ENCODE data around the gene METTL6.
"Not testable (repeated sequence)": the region's sequence is repeated elsewhere in the genome, so short reads cannot be mapped to it uniquely, and the experiment has no call there.

Gene METTL6

GRCh38 chr3:15368561-15369135 lies 58.7 kb downstream of the METTL6 start:
- DNase-seq = no peak
- Histone ChIP-seq H3K18ac (ENCODE audit: low read length) (no peak overlapping the region), H3K4me2 (ENCODE audit: low read length) (no peak overlapping the region), H3K27me3 (ENCODE audit: insufficient read depth, low read length, poor library complexity) (no peaks in the 10 kb centered on the region), H3K27ac (ENCODE audit: low read depth, low read length) (no peak overlapping the region), H3K56ac (ENCODE audit: low read length) (no peak overlapping the region), H2AK5ac (ENCODE audit: low read length) (no peak overlapping the region), H3K79me2 (ENCODE audit: control insufficient read depth, insufficient read depth, low read length) (no peaks in the 10 kb centered on the region), H2BK15ac (replicated peaks; ENCODE audit: low read depth) (no peak overlapping the region), H3K79me1 (ENCODE audit: low read length) (no peaks in the 10 kb centered on the region), H4K8ac (ENCODE audit: low read depth, low read length) (no peak overlapping the region), H3K4me3 (ENCODE audit: low read length) (no peak overlapping the region), H3K23ac (ENCODE audit: low read length) (no peak overlapping the region), H2BK120ac (ENCODE audit: low read depth, low read length) (no peak overlapping the region), H2BK5ac (ENCODE audit: low read length) (no peak overlapping the region), H4K5ac (ENCODE audit: low read length) (no peak overlapping the region), H3K4me1 (ENCODE audit: control insufficient read depth, low read depth, low read length) (no peaks in the 10 kb centered on the region), H3K4ac (ENCODE audit: low read depth, low read length) (no peak overlapping the region), H3K9ac (ENCODE audit: low read length) (no peak overlapping the region), H3K36me3 (ENCODE audit: control insufficient read depth, insufficient read depth, low read length) (no peaks in the 10 kb centered on the region)
- no CpG with 5 or more reads among the region's 6 CpGs for WGBS (ENCODE audit: extremely low coverage, insufficient coverage, low lambda C conversion rate)

GRCh38 chr3:15367059-15367458 lies 60.3 kb downstream of the METTL6 start:
- whole genome bisulfite sequencing (ENCODE audit: extremely low coverage, insufficient coverage, low lambda C conversion rate) = no CpG with 5 or more reads among the region's 1 CpG
- no peaks in the 10 kb centered on the region for H3K79me1 ChIP-seq (ENCODE audit: low read length)

GRCh38 chr3:15364078-15364477 lies 63.3 kb downstream of the METTL6 start:
- no CpG with 5 or more reads among the region's 6 CpGs for WGBS (ENCODE audit: extremely low coverage, insufficient coverage, low lambda C conversion rate)
- not testable (repeated sequence) for H3K18ac ChIP-seq (ENCODE audit: low read length); H3K4me3 ChIP-seq (ENCODE audit: low read length); H3K36me3 ChIP-seq (ENCODE audit: control insufficient read depth, insufficient read depth, low read length); H3K4me1 ChIP-seq (ENCODE audit: control insufficient read depth, low read depth, low read length); H3K27me3 ChIP-seq (ENCODE audit: insufficient read depth, low read length, poor library complexity); H3K23ac ChIP-seq (ENCODE audit: low read length); H3K4me2 ChIP-seq (ENCODE audit: low read length); H4K5ac ChIP-seq (ENCODE audit: low read length); H2BK15ac ChIP-seq (replicated peaks; ENCODE audit: low read depth); H2BK120ac ChIP-seq (ENCODE audit: low read depth, low read length); H3K79me1 ChIP-seq (ENCODE audit: low read length); H4K8ac ChIP-seq (ENCODE audit: low read depth, low read length); H2BK5ac ChIP-seq (ENCODE audit: low read length); H3K9ac ChIP-seq (ENCODE audit: low read length); H3K4ac ChIP-seq (ENCODE audit: low read depth, low read length); H3K27ac ChIP-seq (ENCODE audit: low read depth, low read length); H3K79me2 ChIP-seq (ENCODE audit: control insufficient read depth, insufficient read depth, low read length); DNase-seq; H2AK5ac ChIP-seq (ENCODE audit: low read length); H3K56ac ChIP-seq (ENCODE audit: low read length)

More at GRCh38 chr3:15367059-15367458, 60.3 kb downstream of the METTL6 start:
- Histone ChIP-seq H3K56ac (ENCODE audit: low read length) (no peak overlapping the region), H3K79me2 (ENCODE audit: control insufficient read depth, insufficient read depth, low read length) (no peaks in the 10 kb centered on the region), H3K18ac (ENCODE audit: low read length) (no peak overlapping the region), H4K5ac (ENCODE audit: low read length) (no peak overlapping the region), H3K27ac (ENCODE audit: low read depth, low read length) (no peak overlapping the region), H2AK5ac (ENCODE audit: low read length) (no peak overlapping the region), H2BK120ac (ENCODE audit: low read depth, low read length) (no peak overlapping the region), H2BK15ac (replicated peaks; ENCODE audit: low read depth) (no peak overlapping the region), H3K4me3 (ENCODE audit: low read length) (no peak overlapping the region), H4K8ac (ENCODE audit: low read depth, low read length) (no peak overlapping the region), H3K23ac (ENCODE audit: low read length) (no peak overlapping the region), H3K4me1 (ENCODE audit: control insufficient read depth, low read depth, low read length) (no peaks in the 10 kb centered on the region), H3K4ac (ENCODE audit: low read depth, low read length) (no peak overlapping the region), H3K4me2 (ENCODE audit: low read length) (no peak overlapping the region), H2BK5ac (ENCODE audit: low read length) (no peak overlapping the region), H3K9ac (ENCODE audit: low read length) (no peak overlapping the region), H3K27me3 (ENCODE audit: insufficient read depth, low read length, poor library complexity) (no peaks in the 10 kb centered on the region), H3K36me3 (ENCODE audit: control insufficient read depth, insufficient read depth, low read length) (no peaks in the 10 kb centered on the region)
- DNase-seq = no peak

- H3K18ac ChIP-seq (ENCODE audit: low read length) = no peak overlapping the region
Observed at GRCh38 chr3:15361494-15362214, 65.7 kb downstream of the METTL6 start.

GRCh38 chr3:15360788-15361493 lies 66.4 kb downstream of the METTL6 start:
- no CpG with 5 or more reads among the region's 1 CpG for WGBS (ENCODE audit: extremely low coverage, insufficient coverage, low lambda C conversion rate)
- H3K56ac ChIP-seq (ENCODE audit: low read length) = no peak overlapping the region
- H4K5ac ChIP-seq (ENCODE audit: low read length) = no peak overlapping the region
- H3K27ac ChIP-seq (ENCODE audit: low read depth, low read length) = no peak overlapping the region
- H3K4me1 ChIP-seq (ENCODE audit: control insufficient read depth, low read depth, low read length) = no peaks in the 10 kb centered on the region
- no peak overlapping the region for H3K18ac ChIP-seq (ENCODE audit: low read length)
- no peak overlapping the region for H2BK15ac ChIP-seq (replicated peaks; ENCODE audit: low read depth)
- no peak overlapping the region for H3K4me2 ChIP-seq (ENCODE audit: low read length)
- no peaks in the 10 kb centered on the region for H3K27me3 ChIP-seq (ENCODE audit: insufficient read depth, low read length, poor library complexity)
- no peaks in the 10 kb centered on the region for H3K36me3 ChIP-seq (ENCODE audit: control insufficient read depth, insufficient read depth, low read length)
- no peak overlapping the region for H3K9ac ChIP-seq (ENCODE audit: low read length)
- H3K23ac ChIP-seq (ENCODE audit: low read length) = no peak overlapping the region
- H3K4me3 ChIP-seq (ENCODE audit: low read length) = no peak overlapping the region
- no peaks in the 10 kb centered on the region for H3K79me1 ChIP-seq (ENCODE audit: low read length)
- no peak overlapping the region for H2BK120ac ChIP-seq (ENCODE audit: low read depth, low read length)
- no peaks in the 10 kb centered on the region for H3K79me2 ChIP-seq (ENCODE audit: control insufficient read depth, insufficient read depth, low read length)
- H2AK5ac ChIP-seq (ENCODE audit: low read length) = no peak overlapping the region
- no peak for DNase-seq
- H3K4ac ChIP-seq (ENCODE audit: low read depth, low read length) = no peak overlapping the region
- H4K8ac ChIP-seq (ENCODE audit: low read depth, low read length) = no peak overlapping the region
- H2BK5ac ChIP-seq (ENCODE audit: low read length) = no peak overlapping the region

More at GRCh38 chr3:15361494-15362214, 65.7 kb downstream of the METTL6 start:
- Histone ChIP-seq H3K36me3 (ENCODE audit: control insufficient read depth, insufficient read depth, low read length) (no peaks in the 10 kb centered on the region), H2BK120ac (ENCODE audit: low read depth, low read length) (no peak overlapping the region), H2BK15ac (replicated peaks; ENCODE audit: low read depth) (no peak overlapping the region), H3K79me2 (ENCODE audit: control insufficient read depth, insufficient read depth, low read length) (no peaks in the 10 kb centered on the region), H3K4me2 (ENCODE audit: low read length) (no peak overlapping the region), H3K27ac (ENCODE audit: low read depth, low read length) (no peak overlapping the region), H3K4ac (ENCODE audit: low read depth, low read length) (no peak overlapping the region), H4K5ac (ENCODE audit: low read length) (no peak overlapping the region), H2AK5ac (ENCODE audit: low read length) (no peak overlapping the region), H3K4me1 (ENCODE audit: control insufficient read depth, low read depth, low read length) (no peaks in the 10 kb centered on the region), H3K4me3 (ENCODE audit: low read length) (no peak overlapping the region), H3K56ac (ENCODE audit: low read length) (no peak overlapping the region), H3K23ac (ENCODE audit: low read length) (no peak overlapping the region), H3K27me3 (ENCODE audit: insufficient read depth, low read length, poor library complexity) (no peaks in the 10 kb centered on the region), H4K8ac (ENCODE audit: low read depth, low read length) (no peak overlapping the region), H3K9ac (ENCODE audit: low read length) (no peak overlapping the region), H3K79me1 (ENCODE audit: low read length) (no peaks in the 10 kb centered on the region), H2BK5ac (ENCODE audit: low read length) (no peak overlapping the region)
- DNase-seq = peak; percentile 58
- WGBS (ENCODE audit: extremely low coverage, insufficient coverage, low lambda C conversion rate) = no CpG with 5 or more reads among the region's 11 CpGs

Measured in mesendoderm (in vitro differentiated cells).